CD14-positive monocyte (primary cell): ENCODE data around the gene AHNAK. TPM values are rescaled to one million over a fixed set of nuclear protein-coding genes. Genes with fewer than 3 reads are reported as not detected.

Experiments
- DNase-seq, 3 donors: peaks; one replicate each; pipeline ENCODE4 v3.0.0-alpha.2; 2011 to 2022
- H2AFZ ChIP-seq: 2 replicates; pipeline ENCODE4 v1.6.0; 2012; ENCODE audit warnings: mild to moderate bottlenecking, low read depth, low read length, inconsistent platforms; ENCODE audit not compliant: insufficient read depth, poor library complexity, severe bottlenecking
- H3K27ac ChIP-seq, 2 donors: 1 replicate in 1 of 2; 2 replicates in 1 of 2; pipeline ENCODE4 v1.5.1; 2012 to 2013; ENCODE audit warnings: low read length in 2 of 2, control low read depth in 1 of 2, inconsistent platforms in 1 of 2, low read depth in 1 of 2, mild to moderate bottlenecking in 1 of 2
- H3K27me3 ChIP-seq, 2 donors: one replicate each; pipeline versions ENCODE4 v1.6.0 to v1.6.1; 2011 to 2013; ENCODE audit warnings: low read length in 2 of 2; ENCODE audit not compliant: control insufficient read depth in 2 of 2, insufficient read depth in 2 of 2
- H3K36me3 ChIP-seq, 2 donors: replicated peaks in 1 of 2; 1 replicate in 1 of 2; 2 replicates in 1 of 2; pipeline versions ENCODE4 v1.5.1 to v1.6.1; 2012 to 2013; ENCODE audit warnings: low read length in 2 of 2, control low read depth in 1 of 2, inconsistent platforms in 1 of 2, mild to moderate bottlenecking in 1 of 2; ENCODE audit not compliant: insufficient read depth in 2 of 2, control insufficient read depth in 1 of 2
- H3K4me1 ChIP-seq, 2 donors: 1 replicate in 1 of 2; 2 replicates in 1 of 2; pipeline versions ENCODE4 v1.5.1 to v1.6.1; 2012 to 2013; ENCODE audit warnings: low read length in 2 of 2, control low read depth in 1 of 2, inconsistent platforms in 1 of 2, mild to moderate bottlenecking in 1 of 2, moderate library complexity in 1 of 2; ENCODE audit not compliant: insufficient read depth in 2 of 2, control insufficient read depth in 1 of 2
- H3K4me2 ChIP-seq: replicated peaks from 2 replicates; pipeline ENCODE3; 2012; ENCODE audit warnings: low read length, moderate library complexity, mild to moderate bottlenecking; ENCODE audit not compliant: poor library complexity, severe bottlenecking; ENCODE audit errors: extremely low read depth
- H3K4me3 ChIP-seq, 3 experiments: fragments of 200-600 bp in 1 of 3; sonication (generic) in 1 of 3; replicated peaks in 1 of 3; 1 replicate in 2 of 3; 2 replicates in 1 of 3; pipeline ENCODE4 v1.5.1; 2011 to 2013; ENCODE audit warnings: low read length in 3 of 3, mild to moderate bottlenecking in 3 of 3, control low read depth in 2 of 3, low read depth in 2 of 3, inconsistent platforms in 1 of 3, moderate library complexity in 1 of 3
- H3K79me2 ChIP-seq: 2 replicates; pipeline ENCODE4 v1.6.0; 2012; ENCODE audit warnings: mild to moderate bottlenecking, control low read depth, inconsistent platforms, low read length, moderate library complexity; ENCODE audit not compliant: insufficient read depth
- H3K9ac ChIP-seq: 2 replicates; pipeline ENCODE4 v1.6.0; 2017; ENCODE audit warnings: low read length, mild to moderate bottlenecking; ENCODE audit not compliant: insufficient read depth, poor library complexity, severe bottlenecking
- H3K9me3 ChIP-seq, 2 donors: replicated peaks in 1 of 2; 1 replicate in 1 of 2; 2 replicates in 1 of 2; pipeline versions ENCODE4 v1.5.1 to v1.6.1; 2012 to 2013; ENCODE audit warnings: low read length in 2 of 2, control low read depth in 1 of 2; ENCODE audit not compliant: control insufficient read depth in 1 of 2, insufficient read depth in 1 of 2
- H4K20me1 ChIP-seq: 2 replicates; pipeline ENCODE4 v1.6.0; 2012; ENCODE audit warnings: mild to moderate bottlenecking, low read length, control low read depth, moderate library complexity; ENCODE audit not compliant: insufficient read depth
- H3K27ac Mint-ChIP-seq, 7 donors: one replicate each; pipeline ENCODE4 v1.8.0; 2020; ENCODE audit warnings: mild to moderate bottlenecking in 7 of 7, mixed read lengths in 7 of 7, moderate library complexity in 6 of 7, inconsistent platforms in 2 of 7
- H3K27me3 Mint-ChIP-seq, 3 donors: one replicate each; pipeline ENCODE4 v1.8.0; 2021 to 2022; ENCODE audit warnings: low read depth in 3 of 3, mild to moderate bottlenecking in 3 of 3, mixed read lengths in 3 of 3, moderate library complexity in 3 of 3, inconsistent platforms in 1 of 3
- H3K36me3 Mint-ChIP-seq, 2 donors: one replicate each; pipeline ENCODE4 v1.8.0; 2020; ENCODE audit warnings: mixed read lengths in 2 of 2, inconsistent platforms in 1 of 2, mild to moderate bottlenecking in 1 of 2
- H3K4me1 Mint-ChIP-seq: one replicate; pipeline ENCODE4 v1.8.0; 2020; ENCODE audit warnings: mild to moderate bottlenecking, mixed read lengths
- H3K4me3 Mint-ChIP-seq, 2 donors: one replicate each; pipeline ENCODE4 v1.8.0; 2020; ENCODE audit warnings: mild to moderate bottlenecking in 2 of 2, mixed read lengths in 2 of 2, moderate library complexity in 1 of 2
- H3K9me3 Mint-ChIP-seq, 7 donors: one replicate each; pipeline ENCODE4 v1.8.0; 2020 to 2022; ENCODE audit warnings: mixed read lengths in 7 of 7, mild to moderate bottlenecking in 6 of 7, moderate library complexity in 6 of 7, inconsistent platforms in 2 of 7
- WGBS: methylation state at CpG from one replicate; pipeline ENCODE4 v1.1.5; 2013; ENCODE audit warnings: missing lambda C conversion rate; ENCODE audit not compliant: insufficient coverage; 5-methylcytosine and 5-hydroxymethylcytosine counted together
- intact Hi-C, 2 donors: fragments of 100-400 bp; cut with micrococcal nuclease; formaldehyde crosslinking; loops; one replicate each; pipeline versions ENCODE4 v1.15.0 to v1.15.1; 2023
- polyA plus RNA-seq, 3 donors: library from polyadenylated mRNA; depleted of rRNA in 1 of 3; unstranded in 2 of 3; stranded (reverse) in 1 of 3; fragments of 300-500 nt in 2 of 3; fragments of >200 nt in 1 of 3; fragmentation: Illumina TruSeq in 2 of 3; gene quantifications; 1 replicate in 2 of 3; 2 replicates in 1 of 3; pipeline ENCODE4 v1.2.3, GENCODE V29; 2012 to 2021
- TF ChIP-seq, protein P1 (sequence below): fragments of 200-600 bp; IDR thresholded peaks from one replicate; pipeline ENCODE4 v1.8.0; 2022; ENCODE audit warnings: antibody characterized with exemption, mild to moderate bottlenecking

AHNAK gene
- polyA plus RNA-seq, 3 donors: 80.0 to 201 (median 103) TPM

DNA sequence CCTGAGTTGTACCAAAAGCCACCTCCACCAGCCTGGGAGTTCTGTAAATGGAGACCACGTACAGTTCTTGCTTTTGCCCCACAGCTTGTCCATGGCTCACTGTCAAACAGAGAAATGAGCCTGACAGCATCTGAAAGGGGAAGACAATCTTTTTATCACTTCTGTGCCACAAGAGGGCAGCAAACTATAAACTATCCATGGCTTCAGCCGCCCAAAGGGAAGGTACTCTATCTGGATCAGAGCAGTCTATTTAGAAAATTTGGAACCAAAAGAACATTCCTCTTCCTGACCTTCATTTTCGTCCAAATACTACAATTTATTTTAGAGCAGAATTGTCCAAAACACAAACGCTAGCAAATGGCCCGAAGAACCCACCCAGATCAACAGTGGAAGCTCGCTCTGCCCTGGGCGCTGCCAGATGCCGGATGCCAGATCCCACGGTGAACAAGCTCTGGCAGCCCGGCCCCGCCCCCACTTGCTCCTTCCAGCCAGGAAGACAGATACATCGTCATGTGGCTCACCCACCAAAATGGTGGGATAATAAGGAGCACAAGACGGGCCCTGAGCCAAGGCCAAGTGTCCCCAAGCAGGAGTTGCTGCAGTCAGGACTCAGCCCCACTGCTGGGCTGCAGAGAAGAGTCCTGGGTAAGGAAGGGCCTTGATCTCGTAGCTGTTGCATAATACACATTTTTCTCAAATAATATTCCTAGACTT, 151.6 kb downstream of the AHNAK start:
- Histone ChIP-seq H3K36me3 (peaks cover 21 to 30% of the 10 kb centered on the region in 2 donors), H3K27me3 (no peaks in the 10 kb centered on the region), H3K9ac (no peak overlapping the region), H3K27ac (no peak overlapping the region), H3K79me2 (no peaks in the 10 kb centered on the region), H3K4me3 (no peak overlapping the region), H2AFZ (no peak overlapping the region), H3K4me2 (no peak overlapping the region), H3K9me3 (no peaks in the 10 kb centered on the region), H4K20me1 (no peaks in the 10 kb centered on the region), H3K4me1 (peaks cover 11 to 33% of the 10 kb centered on the region in 2 donors)
- peaks cover 37% of the 10 kb centered on the region for H3K4me1 Mint-ChIP-seq
- H3K9me3 Mint-ChIP-seq: no peaks in the 10 kb centered on the region
- peak overlapping the region in 1 of 2 donors; percentile 52 for H3K4me3 Mint-ChIP-seq
- peak; percentile 59 to 76 (median 69) for DNase-seq
- H3K27ac Mint-ChIP-seq: peak overlapping the region in 2 of 7 donors; percentile 0 to 48
- TF ChIP-seq, protein P1, sequence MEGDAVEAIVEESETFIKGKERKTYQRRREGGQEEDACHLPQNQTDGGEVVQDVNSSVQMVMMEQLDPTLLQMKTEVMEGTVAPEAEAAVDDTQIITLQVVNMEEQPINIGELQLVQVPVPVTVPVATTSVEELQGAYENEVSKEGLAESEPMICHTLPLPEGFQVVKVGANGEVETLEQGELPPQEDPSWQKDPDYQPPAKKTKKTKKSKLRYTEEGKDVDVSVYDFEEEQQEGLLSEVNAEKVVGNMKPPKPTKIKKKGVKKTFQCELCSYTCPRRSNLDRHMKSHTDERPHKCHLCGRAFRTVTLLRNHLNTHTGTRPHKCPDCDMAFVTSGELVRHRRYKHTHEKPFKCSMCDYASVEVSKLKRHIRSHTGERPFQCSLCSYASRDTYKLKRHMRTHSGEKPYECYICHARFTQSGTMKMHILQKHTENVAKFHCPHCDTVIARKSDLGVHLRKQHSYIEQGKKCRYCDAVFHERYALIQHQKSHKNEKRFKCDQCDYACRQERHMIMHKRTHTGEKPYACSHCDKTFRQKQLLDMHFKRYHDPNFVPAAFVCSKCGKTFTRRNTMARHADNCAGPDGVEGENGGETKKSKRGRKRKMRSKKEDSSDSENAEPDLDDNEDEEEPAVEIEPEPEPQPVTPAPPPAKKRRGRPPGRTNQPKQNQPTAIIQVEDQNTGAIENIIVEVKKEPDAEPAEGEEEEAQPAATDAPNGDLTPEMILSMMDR: peak; percentile 77
- 46% methylated on average over 11 of the region's 14 CpGs for WGBS
- peaks cover 0 to 4% (median 0%) of the 10 kb centered on the region in 3 donors for H3K27me3 Mint-ChIP-seq
- peaks cover 20 to 29% of the 10 kb centered on the region in 2 donors for H3K36me3 Mint-ChIP-seq
- intact Hi-C loops: loop anchor here (5.0 to 10.0 kb wide), 2 partner anchors 292 to 300 kb away; partner anchors contain the start of gene LRRN4CL (in 1 of the 2)

DNA sequence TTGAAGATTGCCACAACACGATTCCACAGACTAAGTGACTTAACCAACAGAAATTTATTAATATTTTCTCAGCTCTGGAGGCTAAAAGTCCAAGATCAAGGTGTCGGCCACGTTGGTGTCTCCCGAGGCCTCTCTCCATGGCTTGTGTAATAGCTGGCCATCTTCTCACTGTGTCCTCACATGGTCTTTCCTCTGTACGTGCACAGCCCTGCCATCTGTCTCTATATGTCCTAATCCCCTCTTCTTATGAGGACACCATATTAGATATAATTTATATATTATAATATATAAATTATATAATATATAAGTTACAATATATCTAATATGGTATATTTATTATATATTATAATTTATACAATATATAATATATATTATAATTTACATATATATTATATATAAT, 152.9 kb downstream of the AHNAK start:
- H3K27me3 ChIP-seq: no peaks in the 10 kb centered on the region
- H2AFZ ChIP-seq: no peak overlapping the region
- intact Hi-C loops: loop anchor here in 1 of 2 donors (10.0 kb wide), 1 partner anchor 301 kb away; no protein-coding TSS in a partner anchor
- H4K20me1 ChIP-seq: no peaks in the 10 kb centered on the region
- H3K9me3 ChIP-seq: no peaks in the 10 kb centered on the region
- Mint-ChIP-seq H3K27ac (no peak overlapping the region), H3K4me1 (peaks cover 30% of the 10 kb centered on the region), H3K36me3 (peaks cover 25 to 40% of the 10 kb centered on the region in 2 donors), H3K4me3 (no peak overlapping the region), H3K9me3 (no peaks in the 10 kb centered on the region), H3K27me3 (peaks cover 0 to 1% (median 0%) of the 10 kb centered on the region in 3 donors)
- H3K9ac ChIP-seq: no peak overlapping the region
- no peak overlapping the region for H3K4me3 ChIP-seq
- H3K36me3 ChIP-seq: peaks cover 32 to 40% of the 10 kb centered on the region in 2 donors
- H3K79me2 ChIP-seq: no peaks in the 10 kb centered on the region
- H3K4me2 ChIP-seq: no peak overlapping the region
- WGBS: 33% methylated on average over 2 of the region's 5 CpGs
- H3K27ac ChIP-seq: no peak overlapping the region
- TF ChIP-seq, protein P1: no peak
- peaks cover 11 to 29% of the 10 kb centered on the region in 2 donors for H3K4me1 ChIP-seq
- DNase-seq: no peak
